Measurements from ENCODE around the gene TAF5L. TPM values are rescaled to one million over a fixed set of nuclear protein-coding genes. Genes with fewer than 3 reads are reported as not detected.

TAF5L gene
- total RNA-seq, 1 donor from 2014 or later: 8.5 TPM

GRCh38 chr1:229594227-229595008 lies 31.5 kb downstream of the TAF5L start:
- no peaks in the 10 kb centered on the region for H3F3A ChIP-seq (ENCODE audit: low read depth)
- H3K27me3 Mint-ChIP-seq (ENCODE audit: insufficient read depth, low read depth): no peaks in the 10 kb centered on the region
- no peaks in the 10 kb centered on the region for H3K9me3 ChIP-seq (ENCODE audit: low read depth)
- H3K4me3 Mint-ChIP-seq: no peak overlapping the region
- no peak for TF ChIP-seq EZH2phosphoT487 (IDR thresholded peaks at IDR 0.05)
- no peak for TF ChIP-seq CTCF (IDR thresholded peaks at IDR 0.05)
- no peak for TF ChIP-seq EZH2 (IDR thresholded peaks at IDR 0.05)
- H3K9ac ChIP-seq: no peak overlapping the region
- H3K27ac ChIP-seq: no peak overlapping the region
- peaks cover 20% of the 10 kb centered on the region for H3K36me3 Mint-ChIP-seq
- no peaks in the 10 kb centered on the region for H3K36me3 ChIP-seq
- H3K27ac Mint-ChIP-seq: no peak overlapping the region
- H4K20me1 ChIP-seq (ENCODE audit: low read depth): no peaks in the 10 kb centered on the region
- no peaks in the 10 kb centered on the region for H3K4me1 ChIP-seq
- no peak for DNase-seq (ENCODE audit: low spot score)
- H3K4me3 ChIP-seq: no peak overlapping the region
- H3K4me2 ChIP-seq: no peak overlapping the region
- H3K27me3 ChIP-seq: no peaks in the 10 kb centered on the region
- no peaks in the 10 kb centered on the region for H3K79me2 ChIP-seq (ENCODE audit: low read depth)
- no peaks in the 10 kb centered on the region for H3K4me1 Mint-ChIP-seq
- no peak overlapping the region for H2AFZ ChIP-seq (replicated peaks)
- no peaks in the 10 kb centered on the region for H3K9me3 Mint-ChIP-seq

GRCh38 chr1:229593800-229594199 lies 32.1 kb downstream of the TAF5L start:
- no peaks in the 10 kb centered on the region for H3K9me3 ChIP-seq (ENCODE audit: low read depth)
- no peak overlapping the region for H2AFZ ChIP-seq (replicated peaks)
- no peak overlapping the region for H3K9ac ChIP-seq
- TF ChIP-seq EZH2phosphoT487 (IDR thresholded peaks at IDR 0.05) (no peak), CTCF (IDR thresholded peaks at IDR 0.05) (no peak), EZH2 (IDR thresholded peaks at IDR 0.05) (no peak)
- H3K36me3 ChIP-seq: no peaks in the 10 kb centered on the region
- H3K4me3 ChIP-seq: no peak overlapping the region
- no peaks in the 10 kb centered on the region for H3F3A ChIP-seq (ENCODE audit: low read depth)
- no peaks in the 10 kb centered on the region for H3K27me3 ChIP-seq
- no peaks in the 10 kb centered on the region for H3K9me3 Mint-ChIP-seq
- H4K20me1 ChIP-seq (ENCODE audit: low read depth): no peaks in the 10 kb centered on the region
- H3K4me1 ChIP-seq: no peaks in the 10 kb centered on the region
- H3K27ac ChIP-seq: no peak overlapping the region
- peaks cover 20% of the 10 kb centered on the region for H3K36me3 Mint-ChIP-seq
- H3K4me1 Mint-ChIP-seq: no peaks in the 10 kb centered on the region
- DNase-seq (ENCODE audit: low spot score): no peak
- H3K79me2 ChIP-seq (ENCODE audit: low read depth): no peaks in the 10 kb centered on the region
- no peak overlapping the region for H3K4me3 Mint-ChIP-seq
- no peaks in the 10 kb centered on the region for H3K27me3 Mint-ChIP-seq (ENCODE audit: insufficient read depth, low read depth)
- H3K27ac Mint-ChIP-seq: no peak overlapping the region
- H3K4me2 ChIP-seq: no peak overlapping the region

- Histone ChIP-seq H3K27ac (no peak overlapping the region), H3K79me2 (ENCODE audit: low read depth) (no peaks in the 10 kb centered on the region), H3K9ac (no peak overlapping the region), H3K27me3 (no peaks in the 10 kb centered on the region), H4K20me1 (ENCODE audit: low read depth) (no peaks in the 10 kb centered on the region), H3K36me3 (no peaks in the 10 kb centered on the region), H3K4me3 (no peak overlapping the region), H3K4me1 (no peaks in the 10 kb centered on the region), H3F3A (ENCODE audit: low read depth) (no peaks in the 10 kb centered on the region), H3K9me3 (ENCODE audit: low read depth) (no peaks in the 10 kb centered on the region), H2AFZ (replicated peaks) (no peak overlapping the region), H3K4me2 (no peak overlapping the region)
- H3K9me3 Mint-ChIP-seq: no peaks in the 10 kb centered on the region
- H3K4me3 Mint-ChIP-seq: no peak overlapping the region
- no peak overlapping the region for H3K27ac Mint-ChIP-seq
- no peak for DNase-seq (ENCODE audit: low spot score)
- no peaks in the 10 kb centered on the region for H3K4me1 Mint-ChIP-seq
- no peak for TF ChIP-seq EZH2 (IDR thresholded peaks at IDR 0.05)
- no peak for TF ChIP-seq EZH2phosphoT487 (IDR thresholded peaks at IDR 0.05)
- TF ChIP-seq CTCF (IDR thresholded peaks at IDR 0.05): no peak
- H3K27me3 Mint-ChIP-seq (ENCODE audit: insufficient read depth, low read depth): no peaks in the 10 kb centered on the region
- peaks cover 13% of the 10 kb centered on the region for H3K36me3 Mint-ChIP-seq
Measured at GRCh38 chr1:229590119-229590518, 35.8 kb downstream of the TAF5L start.
